ENCODE results near the gene ZNF536. TPM values are rescaled to one million over a fixed set of nuclear protein-coding genes. Genes with fewer than 3 reads are reported as not detected.
A peak's percentile ranks its signal among the peaks of the same experiment; 100 is the strongest.
"Not testable (repeated sequence)": the region's sequence is repeated elsewhere in the genome, so short reads cannot be mapped to it uniquely, and the experiment has no call there.

ZNF536 gene
- polyA plus RNA-seq, 3 donors, result 1.7 to 3.3 (median 3.1) TPM

DNA sequence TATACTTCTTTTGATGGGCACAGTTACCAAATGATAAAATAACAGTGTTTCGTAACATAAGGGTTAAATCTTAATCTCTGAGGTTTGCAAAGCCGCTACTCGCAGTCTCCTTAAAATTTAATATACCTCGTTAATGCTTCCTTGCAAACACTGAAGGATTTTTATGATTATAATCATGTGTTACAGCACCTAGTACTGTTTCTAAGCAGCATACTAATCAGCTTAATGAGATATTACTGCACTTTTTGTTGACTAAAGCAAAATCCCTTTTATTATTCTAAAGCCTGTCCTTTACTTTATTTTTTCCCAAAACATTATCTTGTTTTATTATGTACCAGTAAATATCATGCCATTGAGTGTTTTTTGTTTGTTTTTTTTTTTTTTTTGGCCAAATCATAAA, 70.5 kb downstream of the ZNF536 start:
- DNase-seq (ENCODE audit: low read depth in 3 of 3, low spot score in 2 of 3), result no peak

DNA sequence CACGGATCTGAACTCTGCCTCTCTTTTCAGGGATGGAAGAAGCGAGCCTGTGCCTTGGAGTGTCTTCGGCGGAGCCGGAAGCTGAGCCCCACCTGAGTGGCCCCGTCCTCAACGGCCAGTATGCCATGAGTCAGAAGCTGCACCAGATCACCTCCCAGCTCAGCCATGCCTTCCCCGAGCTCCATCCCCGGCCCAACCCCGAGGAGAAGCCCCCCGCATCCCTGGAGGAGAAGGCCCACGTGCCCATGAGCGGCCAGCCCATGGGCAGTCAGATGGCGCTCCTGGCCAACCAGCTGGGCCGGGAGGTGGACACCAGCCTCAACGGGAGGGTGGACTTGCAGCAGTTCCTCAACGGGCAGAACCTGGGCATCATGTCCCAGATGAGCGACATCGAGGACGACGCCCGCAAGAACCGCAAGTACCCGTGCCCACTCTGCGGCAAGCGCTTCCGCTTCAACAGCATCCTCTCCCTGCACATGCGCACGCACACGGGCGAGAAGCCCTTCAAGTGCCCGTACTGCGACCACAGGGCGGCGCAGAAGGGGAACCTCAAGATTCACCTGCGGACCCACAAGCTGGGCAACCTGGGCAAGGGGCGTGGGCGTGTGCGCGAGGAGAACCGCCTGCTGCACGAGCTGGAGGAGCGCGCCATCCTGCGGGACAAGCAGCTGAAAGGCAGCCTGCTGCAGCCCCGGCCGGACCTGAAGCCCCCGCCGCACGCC, 71.5 kb downstream of the ZNF536 start:
- DNase-seq (ENCODE audit: low read depth in 3 of 3, low spot score in 2 of 3), result no peak

- DNase-seq (ENCODE audit: low read depth in 3 of 3, low spot score in 2 of 3), result no peak
These were observed 72.1 kb downstream of the ZNF536 start for GRCh38 chr19:30444253-30444671.

GRCh38 chr19:30444686-30445232, 72.6 kb downstream of the ZNF536 start:
- no peak for DNase-seq (ENCODE audit: low read depth in 3 of 3, low spot score in 2 of 3)

DNA sequence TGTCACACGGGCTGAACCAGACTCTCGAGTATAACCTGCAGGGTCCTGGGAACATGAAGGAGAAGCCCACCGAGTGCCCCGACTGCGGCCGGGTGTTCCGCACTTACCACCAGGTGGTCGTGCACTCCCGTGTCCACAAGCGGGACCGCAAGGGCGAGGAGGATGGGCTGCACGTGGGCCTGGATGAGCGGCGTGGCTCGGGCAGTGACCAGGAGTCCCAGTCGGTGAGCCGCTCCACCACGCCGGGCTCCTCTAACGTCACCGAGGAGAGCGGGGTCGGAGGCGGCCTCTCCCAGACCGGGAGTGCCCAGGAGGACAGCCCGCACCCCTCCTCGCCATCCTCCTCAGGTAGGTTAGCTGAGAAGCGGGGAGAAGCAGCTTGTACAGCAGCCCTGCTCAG, 73.2 kb downstream of the ZNF536 start:
- DNase-seq (ENCODE audit: low read depth in 3 of 3, low spot score in 2 of 3), result no peak

DNA sequence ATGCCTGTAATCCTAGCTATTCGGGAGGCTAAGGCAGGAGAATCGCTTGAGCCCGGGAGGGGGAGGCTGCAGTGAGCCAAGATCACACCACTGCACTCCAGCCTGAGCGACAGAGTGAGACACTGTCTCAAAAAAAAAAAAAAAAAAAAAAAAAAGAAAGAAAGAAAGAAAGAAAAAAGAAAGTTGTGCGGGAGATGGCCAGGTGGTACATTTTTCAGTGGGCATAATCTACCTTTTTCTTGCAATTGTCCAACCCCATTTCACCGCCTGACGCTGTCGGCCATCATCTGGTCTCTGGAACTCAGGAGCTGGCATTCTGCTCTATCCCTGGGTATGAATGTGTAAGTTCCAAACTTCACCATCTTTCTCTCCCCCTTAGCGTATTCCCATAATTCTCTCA, 73.9 kb downstream of the ZNF536 start:
- not testable (repeated sequence) for DNase-seq (ENCODE audit: low read depth in 3 of 3, low spot score in 2 of 3)

DNA sequence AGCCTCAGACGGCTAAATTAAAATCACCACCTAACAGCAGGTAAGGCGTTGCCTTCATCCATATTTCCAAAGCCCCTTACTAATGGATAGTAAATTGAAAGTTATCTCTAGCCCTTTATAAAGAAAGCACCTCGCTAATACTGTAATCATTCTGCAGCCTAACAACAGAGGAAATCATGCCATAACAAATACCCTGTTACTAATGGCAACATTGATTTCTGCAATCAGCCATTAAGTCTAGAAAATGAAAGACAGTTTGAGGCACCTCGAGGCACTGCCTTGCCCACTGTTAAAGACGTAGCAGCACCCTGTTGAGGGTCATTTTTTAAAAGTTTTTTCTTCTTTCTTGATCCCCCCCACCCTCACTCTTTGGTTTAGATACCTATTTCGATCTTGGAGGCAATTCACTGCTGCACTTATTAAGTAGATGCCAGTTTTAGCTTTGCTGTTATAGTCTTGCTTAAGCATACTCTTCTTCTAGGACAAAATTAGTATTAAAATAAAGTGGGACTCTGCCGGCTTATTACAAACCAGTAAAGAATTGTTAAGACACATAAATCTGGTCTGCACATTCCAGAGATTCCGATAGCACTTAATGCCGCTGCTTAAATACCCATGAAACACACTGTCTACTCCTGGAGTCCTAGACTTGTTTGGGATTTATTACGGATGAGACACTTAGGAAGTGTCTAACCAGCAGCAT, 74.8 kb downstream of the ZNF536 start:
- no peak for DNase-seq (ENCODE audit: low read depth in 3 of 3, low spot score in 2 of 3)

- DNase-seq (ENCODE audit: low read depth in 3 of 3, low spot score in 2 of 3), result no peak
These were observed 75.3 kb downstream of the ZNF536 start for GRCh38 chr19:30447553-30447870.

DNA sequence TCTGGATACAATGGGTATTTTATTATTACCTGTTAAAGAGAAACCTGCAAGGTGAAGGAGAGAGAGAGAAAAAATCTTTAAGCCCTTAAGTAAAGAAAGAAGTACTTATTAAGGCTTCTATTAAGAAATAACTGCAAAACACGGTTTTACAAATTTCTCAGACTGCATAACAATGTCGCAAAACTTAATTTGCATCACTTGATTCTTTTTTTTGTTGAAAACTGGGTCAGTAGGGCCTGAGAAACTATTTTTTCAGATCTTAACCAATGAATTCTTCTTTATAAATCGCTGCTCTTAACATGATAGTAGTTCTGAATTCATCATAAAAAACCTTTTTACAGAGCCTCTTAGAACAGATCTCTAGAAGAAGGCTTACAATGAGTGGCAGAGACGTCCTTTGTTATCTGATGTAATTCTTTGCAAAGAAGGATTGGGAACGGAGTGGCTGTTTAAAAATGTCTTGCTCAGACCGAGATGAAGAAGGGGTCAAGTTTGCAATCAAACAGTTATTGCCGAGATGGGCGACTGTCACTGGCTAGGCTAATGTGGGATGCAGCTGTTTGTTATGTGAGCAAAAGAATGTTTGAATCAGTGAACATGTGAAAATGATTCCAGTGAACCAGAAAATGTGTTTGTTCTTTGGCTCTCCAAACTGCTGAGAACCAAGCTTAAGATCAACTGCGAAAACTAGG, 76.3 kb downstream of the ZNF536 start:
- DNase-seq (ENCODE audit: low read depth in 3 of 3, low spot score in 2 of 3), result no peak

DNA sequence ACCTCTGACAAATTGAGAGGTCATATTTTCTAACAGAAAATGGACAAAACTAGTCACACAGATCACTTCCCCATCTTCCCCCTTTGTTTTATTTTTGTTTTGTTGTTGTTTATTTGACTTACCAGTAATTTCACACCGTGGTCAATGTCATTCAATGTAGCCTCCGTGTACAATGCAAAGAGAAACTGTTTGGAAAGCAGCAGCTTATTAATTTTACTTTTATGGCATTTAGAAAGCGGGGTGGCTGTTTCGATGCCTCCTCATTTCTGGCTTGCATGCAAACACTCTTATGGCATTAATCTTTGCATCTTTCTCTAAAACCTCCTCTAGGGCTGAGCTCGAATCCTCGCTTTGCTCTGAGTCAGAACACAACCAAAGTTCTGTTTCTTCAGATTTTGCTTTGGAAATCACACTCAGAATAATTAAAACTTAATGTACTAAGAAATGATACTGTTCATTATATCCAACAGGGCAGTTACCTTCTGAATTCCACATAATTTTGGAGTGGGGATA, 77.0 kb downstream of the ZNF536 start:
- DNase-seq (ENCODE audit: low read depth in 3 of 3, low spot score in 2 of 3), result no peak

- DNase-seq (ENCODE audit: low read depth in 3 of 3, low spot score in 2 of 3), result no peak
These were observed 77.5 kb downstream of the ZNF536 start for GRCh38 chr19:30449673-30450072.

- DNase-seq (ENCODE audit: low read depth in 3 of 3, low spot score in 2 of 3), result peak in 2 of 3 donors; percentile 41 to 43
These were observed 77.9 kb downstream of the ZNF536 start for GRCh38 chr19:30450100-30450499.

DNA sequence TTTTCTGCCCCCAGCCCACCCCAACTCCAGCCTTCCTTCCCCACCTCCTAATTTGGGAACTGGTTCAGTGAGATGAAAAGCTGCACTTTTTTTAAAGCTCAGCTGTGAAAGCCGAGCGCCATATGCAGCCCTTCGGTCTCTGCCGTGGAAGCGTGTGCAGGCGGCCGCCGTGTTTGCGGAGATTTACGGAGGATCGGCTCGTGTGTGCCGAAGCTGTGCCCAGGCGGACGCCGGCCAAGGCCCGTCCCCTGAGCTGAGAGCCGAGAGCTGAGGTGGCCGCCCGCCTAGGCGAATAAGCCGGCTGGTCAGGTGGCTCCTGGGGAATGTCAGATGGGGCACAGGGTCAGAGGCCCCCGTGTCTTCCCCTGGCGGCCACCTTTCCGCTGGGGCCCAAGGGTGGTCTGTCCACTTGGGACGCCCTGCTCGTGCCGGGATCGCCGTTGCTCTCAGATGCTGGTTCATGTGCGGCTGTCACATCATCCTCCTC, 78.7 kb downstream of the ZNF536 start:
- DNase-seq (ENCODE audit: low read depth in 3 of 3, low spot score in 2 of 3), result no peak

DNA sequence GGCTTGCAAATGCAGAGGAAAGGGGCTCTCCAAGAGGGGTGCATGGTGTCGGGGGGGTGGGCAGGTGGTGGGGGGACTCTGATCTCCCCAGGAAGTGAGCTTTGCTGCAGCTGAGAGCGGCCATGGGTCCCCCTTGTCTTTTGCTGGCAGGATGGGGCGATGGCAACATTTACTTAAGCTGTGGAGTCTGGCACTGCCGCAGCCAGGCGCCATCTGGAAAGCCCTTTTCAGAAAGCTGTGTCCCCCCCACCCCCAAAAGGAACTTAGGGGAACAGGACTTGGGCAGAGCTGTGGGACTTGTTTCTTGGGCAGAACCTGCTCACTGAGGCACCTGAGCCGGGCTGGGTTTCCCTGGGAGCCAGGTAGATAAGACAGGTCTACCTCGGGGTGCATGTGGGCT, 80.7 kb downstream of the ZNF536 start:
- DNase-seq (ENCODE audit: low read depth in 3 of 3, low spot score in 2 of 3), result no peak

GRCh38 chr19:30453743-30454142, 81.6 kb downstream of the ZNF536 start:
- DNase-seq (ENCODE audit: low read depth in 3 of 3, low spot score in 2 of 3), result no peak

GRCh38 chr19:30455881-30456280, 83.7 kb downstream of the ZNF536 start:
- no peak for DNase-seq (ENCODE audit: low read depth in 3 of 3, low spot score in 2 of 3)

DNA sequence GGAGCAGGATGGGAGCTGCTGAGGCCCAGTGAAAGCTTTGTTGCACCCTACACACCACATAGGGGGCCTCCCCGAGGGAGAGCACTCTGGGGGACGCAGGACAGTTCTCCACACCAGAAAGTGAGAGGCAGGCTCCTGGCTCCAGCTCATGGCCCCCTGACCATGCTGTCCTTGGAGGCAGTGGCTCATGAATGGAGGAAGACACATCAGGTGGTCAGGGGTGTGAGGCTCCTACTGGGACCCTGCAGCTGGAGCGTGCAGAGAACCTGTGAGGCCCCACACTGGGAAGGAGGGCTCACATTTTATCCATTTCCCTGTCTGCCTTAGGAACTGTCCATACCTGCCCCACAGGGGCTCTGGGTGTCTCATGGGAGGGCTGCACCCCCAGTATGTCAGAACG, 85.3 kb downstream of the ZNF536 start:
- DNase-seq (ENCODE audit: low read depth in 3 of 3, low spot score in 2 of 3), result no peak

GRCh38 chr19:30459859-30460258, 87.7 kb downstream of the ZNF536 start:
- DNase-seq (ENCODE audit: low read depth in 3 of 3, low spot score in 2 of 3), result no peak

- no peak for DNase-seq (ENCODE audit: low read depth in 3 of 3, low spot score in 2 of 3)
These were observed 92.0 kb downstream of the ZNF536 start for GRCh38 chr19:30464162-30464561.

- DNase-seq (ENCODE audit: low read depth in 3 of 3, low spot score in 2 of 3), result not testable (repeated sequence)
These were observed 94.4 kb downstream of the ZNF536 start for GRCh38 chr19:30466598-30466997.

GRCh38 chr19:30467239-30467638, 95.1 kb downstream of the ZNF536 start:
- DNase-seq (ENCODE audit: low read depth in 3 of 3, low spot score in 2 of 3), result no peak
